ENCODE results near the gene TAS1R1. TPM values are rescaled to one million over a fixed set of nuclear protein-coding genes. Genes with fewer than 3 reads are reported as not detected.

TAS1R1 gene
- total and polyA plus RNA-seq, 9 of the 15 experiments (the other 6 are each of a cell fraction or from before 2014, with no cell fraction given), result 0.06 TPM; not detected in 8

GRCh38 chr1:6600410-6601048, 45.4 kb downstream of the TAS1R1 start (continued):
- TF ChIP-seq HNRNPK (IDR thresholded peaks at IDR 0.05; ENCODE audit: low read depth, low read length, poor library complexity, severe bottlenecking) (no peak), CC2D1A (IDR thresholded peaks at IDR 0.05) (0 out of 2 replicates have a peak, but pooled peaks have one; percentile 10), NR1H2 (CRISPR knock-in tag; IDR thresholded peaks at IDR 0.05) (no peak), MYBL2 (IDR thresholded peaks at IDR 0.05; ENCODE audit: low read depth) (no peak), MYBL2 (CRISPR knock-in tag; IDR thresholded peaks at IDR 0.05; ENCODE audit: borderline replicate concordance) (no peak), CCNT2 (IDR thresholded peaks at IDR 0.05; ENCODE audit: borderline replicate concordance, extremely low read depth, insufficient read length, low read depth, low read length) (no peak), MAFG (tag; conservative IDR thresholded peaks at IDR 0.05) (no peak), NUFIP1 (IDR thresholded peaks at IDR 0.05; ENCODE audit: partially characterized antibody) (no peak), ZNF398 (CRISPR knock-in tag; IDR thresholded peaks at IDR 0.05) (no peak), MLX (CRISPR knock-in tag; conservative IDR thresholded peaks at IDR 0.05) (no peak), IFI16 (CRISPR knock-in tag; IDR thresholded peaks at IDR 0.05) (no peak), FIP1L1 (IDR thresholded peaks at IDR 0.05; ENCODE audit: low read depth, low read length, poor library complexity, severe bottlenecking) (no peak), STAT5B (CRISPR knock-in tag; IDR thresholded peaks at IDR 0.05) (no peak), ZNF146 (CRISPR knock-in tag; IDR thresholded peaks at IDR 0.05; ENCODE audit: unreplicated experiment) (no peak), PHF8 (IDR thresholded peaks at IDR 0.05; ENCODE audit: borderline replicate concordance, low read length) (peak; percentile 16; the same call in 1 of the 2 replicates), ZNF444 (CRISPR knock-in tag; IDR thresholded peaks at IDR 0.05) (no peak), CHD1 (IDR thresholded peaks at IDR 0.05; ENCODE audit: low read length) (peak; percentile 46), ARNT (IDR thresholded peaks at IDR 0.05) (no peak), STAT6 (CRISPR knock-in tag; IDR thresholded peaks at IDR 0.05) (peak; percentile 15; the same call in 1 of the 2 replicates), CBFB (CRISPR knock-in tag; IDR thresholded peaks at IDR 0.05) (no peak), RB1 (IDR thresholded peaks at IDR 0.05; ENCODE audit: low read depth) (0 out of 2 replicates have a peak, but pooled peaks have one; percentile 25), ZC3H4 (CRISPR knock-in tag; IDR thresholded peaks at IDR 0.05; ENCODE audit: borderline replicate concordance) (peak; percentile 52; the same call in 1 of the 2 replicates)
